GM23338 (cell line): ENCODE data around the gene CPD.

Experiments
- CTCF ChIP-seq, 2 experiments: fragments of 200-600 bp in 1 of 2; sonication (generic) in 1 of 2; conservative IDR thresholded peaks; 2 replicates each; pipeline versions ENCODE4 v1.5.1 to v1.6.1; 2016 to 2017; ENCODE audit warnings: antibody characterized with exemption in 2 of 2, low read depth in 2 of 2, mild to moderate bottlenecking in 2 of 2, moderate library complexity in 1 of 2
- EZH2phosphoT487 ChIP-seq: fragments of 200-600 bp; sonication (generic); IDR thresholded peaks from one replicate; pipeline ENCODE4 v1.8.1; 2018; ENCODE audit warnings: antibody characterized with exemption; ENCODE audit not compliant: unreplicated experiment
- POLR2AphosphoS5 ChIP-seq: IDR thresholded peaks from 2 replicates; pipeline ENCODE4 v1.6.1; 2016; ENCODE audit warnings: antibody characterized with exemption, low read depth

GRCh38 chr17:30514895-30515596, 136.3 kb downstream of the CPD start:
- TF ChIP-seq CTCF (conservative IDR thresholded peaks at IDR 0.05; ENCODE audit: low read depth in 2 of 2) (no peak), POLR2AphosphoS5 (no peak), EZH2phosphoT487 (no peak)
